ENCODE results near the gene NUP214. TPM values are rescaled to one million over a fixed set of nuclear protein-coding genes. Genes with fewer than 3 reads are reported as not detected.

NUP214 gene
- total RNA-seq, 4 donors from 2014 or later: 17.4 to 45.4 (median 31.1) TPM

DNA sequence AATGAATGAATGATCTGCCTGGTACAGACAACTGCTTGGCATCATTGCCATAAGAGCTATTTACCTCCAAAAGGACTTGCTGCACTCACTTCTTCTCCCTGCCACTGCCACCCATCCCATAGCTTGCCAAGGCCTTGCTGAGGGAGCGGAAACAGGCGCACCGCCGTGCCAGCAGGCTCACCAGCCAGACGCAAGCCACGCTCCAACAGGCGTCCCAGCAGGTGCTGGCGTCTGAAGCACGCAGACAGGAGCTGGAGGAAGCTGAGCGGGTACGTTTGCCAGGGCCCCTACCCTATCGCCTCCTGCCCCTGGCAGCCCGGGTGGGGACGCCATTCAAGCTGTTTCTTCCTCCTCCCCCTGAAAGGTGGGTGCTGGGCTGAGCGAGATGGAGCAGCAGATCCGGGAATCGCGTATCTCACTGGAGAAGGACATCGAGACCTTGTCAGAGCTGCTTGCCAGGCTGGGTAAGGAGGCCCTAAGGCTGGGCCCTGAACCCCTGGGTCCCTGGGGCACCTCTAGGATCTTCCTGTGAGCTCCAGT is 38.0 kb upstream of the NUP214 start:
- 58% methylated on average over 7 of the region's 19 CpGs; no CpG with 5 or more reads in 1 of the 2 donors for WGBS, 2 donors
- no peak for DNase-seq
- H3K27me3 ChIP-seq: peaks cover 0 to 22% (median 0%) of the 10 kb centered on the region in 4 donors
- no peaks in the 10 kb centered on the region for H3K36me3 ChIP-seq
- TF ChIP-seq, protein P1, sequence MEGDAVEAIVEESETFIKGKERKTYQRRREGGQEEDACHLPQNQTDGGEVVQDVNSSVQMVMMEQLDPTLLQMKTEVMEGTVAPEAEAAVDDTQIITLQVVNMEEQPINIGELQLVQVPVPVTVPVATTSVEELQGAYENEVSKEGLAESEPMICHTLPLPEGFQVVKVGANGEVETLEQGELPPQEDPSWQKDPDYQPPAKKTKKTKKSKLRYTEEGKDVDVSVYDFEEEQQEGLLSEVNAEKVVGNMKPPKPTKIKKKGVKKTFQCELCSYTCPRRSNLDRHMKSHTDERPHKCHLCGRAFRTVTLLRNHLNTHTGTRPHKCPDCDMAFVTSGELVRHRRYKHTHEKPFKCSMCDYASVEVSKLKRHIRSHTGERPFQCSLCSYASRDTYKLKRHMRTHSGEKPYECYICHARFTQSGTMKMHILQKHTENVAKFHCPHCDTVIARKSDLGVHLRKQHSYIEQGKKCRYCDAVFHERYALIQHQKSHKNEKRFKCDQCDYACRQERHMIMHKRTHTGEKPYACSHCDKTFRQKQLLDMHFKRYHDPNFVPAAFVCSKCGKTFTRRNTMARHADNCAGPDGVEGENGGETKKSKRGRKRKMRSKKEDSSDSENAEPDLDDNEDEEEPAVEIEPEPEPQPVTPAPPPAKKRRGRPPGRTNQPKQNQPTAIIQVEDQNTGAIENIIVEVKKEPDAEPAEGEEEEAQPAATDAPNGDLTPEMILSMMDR (IDR thresholded peaks at IDR 0.05): no peak
- TF ChIP-seq POLR2A (IDR thresholded peaks at IDR 0.05): no peak
- H3K27ac ChIP-seq: no peak overlapping the region
- H3K4me3 ChIP-seq: no peak overlapping the region
- no peaks in the 10 kb centered on the region for H3K9me3 ChIP-seq
- intact Hi-C loops (cut with DNase I): no loop called here
- peaks cover 0 to 4% (median 3%) of the 10 kb centered on the region in 3 donors for H3K4me1 ChIP-seq

DNA sequence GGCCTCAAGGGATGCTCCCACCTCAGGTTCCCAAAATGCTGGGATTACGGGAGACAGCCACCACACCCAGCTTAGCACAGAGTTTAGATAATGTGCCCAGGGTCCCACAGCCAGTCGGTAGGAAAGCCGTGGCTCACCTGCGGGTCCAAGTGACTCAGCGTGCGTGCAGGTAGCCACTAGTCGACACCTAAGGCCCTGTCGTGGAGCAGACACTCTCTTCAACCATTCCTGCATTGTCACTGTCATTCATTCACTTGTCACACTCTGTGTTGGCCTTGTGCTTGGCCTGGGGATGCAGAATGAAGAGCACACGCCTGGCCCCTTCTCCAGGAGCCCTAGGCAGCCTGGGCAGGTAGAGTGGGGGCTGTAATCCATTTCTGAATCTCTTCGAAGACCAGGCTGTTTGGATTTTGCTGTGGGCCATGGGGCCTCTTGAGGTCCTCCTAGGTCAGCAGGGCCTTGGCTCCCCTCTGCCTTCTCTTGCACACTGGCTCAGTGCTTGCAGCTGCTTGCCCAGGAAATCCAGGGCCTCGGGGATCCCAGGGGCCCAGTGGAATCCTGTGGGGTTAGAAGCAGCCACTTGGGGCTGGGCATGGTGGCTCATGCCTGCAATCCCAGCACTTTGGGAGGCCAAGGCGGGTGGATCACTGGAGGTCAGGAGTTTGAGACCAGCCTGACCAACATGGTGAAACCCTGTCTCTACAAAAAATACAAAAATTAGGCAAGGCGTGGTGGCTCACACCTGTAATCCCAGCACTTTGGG is 35.2 kb upstream of the NUP214 start:
- DNase-seq: no peak
- no peaks in the 10 kb centered on the region for H3K36me3 ChIP-seq
- H3K27ac ChIP-seq: no peak overlapping the region
- no peak overlapping the region for H3K4me3 ChIP-seq
- TF ChIP-seq, protein P1 (IDR thresholded peaks at IDR 0.05): no peak
- TF ChIP-seq POLR2A (IDR thresholded peaks at IDR 0.05): no peak
- 79 to 85% methylated on average over 2 to 10 of the region's 13 CpGs for WGBS, 2 donors
- intact Hi-C loops (cut with DNase I): no loop called here
- peaks cover 0 to 47% (median 0%) of the 10 kb centered on the region in 4 donors for H3K27me3 ChIP-seq
- no peaks in the 10 kb centered on the region for H3K9me3 ChIP-seq
- H3K4me1 ChIP-seq: peaks cover 0 to 32% (median 5%) of the 10 kb centered on the region in 3 donors

DNA sequence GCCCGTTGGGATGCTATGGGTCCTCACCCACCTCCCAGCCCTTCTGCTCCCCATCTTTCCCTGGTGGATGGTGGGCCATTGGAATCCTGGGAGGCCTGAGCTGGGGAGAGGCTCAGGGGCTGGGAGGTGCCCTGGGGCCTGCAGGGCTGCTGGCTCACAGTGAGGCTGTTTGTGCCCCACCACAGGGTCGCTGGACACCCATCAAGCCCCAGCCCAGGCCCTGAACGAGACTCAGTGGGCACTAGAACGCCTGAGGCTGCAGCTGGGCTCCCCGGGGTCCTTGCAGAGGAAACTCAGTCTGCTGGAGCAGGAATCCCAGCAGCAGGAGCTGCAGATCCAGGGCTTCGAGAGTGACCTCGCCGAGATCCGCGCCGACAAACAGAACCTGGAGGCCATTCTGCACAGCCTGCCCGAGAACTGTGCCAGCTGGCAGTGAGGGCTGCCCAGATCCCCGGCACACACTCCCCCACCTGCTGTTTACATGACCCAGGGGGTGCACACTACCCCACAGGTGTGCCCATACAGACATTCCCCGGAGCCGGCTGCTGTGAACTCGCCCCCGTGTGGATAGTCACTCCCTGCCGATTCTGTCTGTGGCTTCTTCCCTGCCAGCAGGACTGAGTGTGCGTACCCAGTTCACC is 33.9 kb upstream of the NUP214 start:
- intact Hi-C loops (cut with DNase I): no loop called here
- no peak for TF ChIP-seq POLR2A (IDR thresholded peaks at IDR 0.05)
- TF ChIP-seq, protein P1 (IDR thresholded peaks at IDR 0.05): no peak
- Histone ChIP-seq H3K4me3 (no peak overlapping the region), H3K27ac (no peak overlapping the region), H3K4me1 (peaks cover 6 to 45% (median 16%) of the 10 kb centered on the region in 3 donors), H3K27me3 (peaks cover 0 to 54% (median 0%) of the 10 kb centered on the region in 4 donors), H3K9me3 (no peaks in the 10 kb centered on the region), H3K36me3 (no peaks in the 10 kb centered on the region)
- WGBS, 2 donors: 88 to 100% methylated on average over 3 to 10 of the region's 19 CpGs
- DNase-seq: no peak

- H3K27me3 ChIP-seq: peaks cover 0 to 57% (median 0%) of the 10 kb centered on the region in 4 donors
- no peaks in the 10 kb centered on the region for H3K36me3 ChIP-seq
- no peak overlapping the region for H3K4me3 ChIP-seq
- 72 to 79% methylated on average over 3 to 6 of the region's 6 CpGs for WGBS, 2 donors
- no peaks in the 10 kb centered on the region for H3K9me3 ChIP-seq
- no peak for DNase-seq
- peaks cover 6 to 50% (median 21%) of the 10 kb centered on the region in 3 donors for H3K4me1 ChIP-seq
- H3K27ac ChIP-seq: no peak overlapping the region
- TF ChIP-seq, protein P1 (IDR thresholded peaks at IDR 0.05): no peak
- no peak for TF ChIP-seq POLR2A (IDR thresholded peaks at IDR 0.05)
- intact Hi-C loops (cut with DNase I): no loop called here
These were observed 33.4 kb upstream of the NUP214 start for GRCh38 chr9:131092030-131092429.
